Stimulated activated CD4-positive, alpha-beta T cell treated with anti-CD3 and anti-CD28 coated beads, Interleukin-4, amount 100 ng/mL, for 48 hours (primary cell): ENCODE results near the gene FAM53B.
"Not testable (repeated sequence)": the region's sequence is repeated elsewhere in the genome, so short reads cannot be mapped to it uniquely, and the experiment has no call there.

ENCODE experiments used
- DNase-seq, 2 donors: peaks; one replicate each; pipeline ENCODE4 v3.0.0-alpha.2; 2020; ENCODE audit warnings: low read depth in 2 of 2

The FAM53B gene

DNA sequence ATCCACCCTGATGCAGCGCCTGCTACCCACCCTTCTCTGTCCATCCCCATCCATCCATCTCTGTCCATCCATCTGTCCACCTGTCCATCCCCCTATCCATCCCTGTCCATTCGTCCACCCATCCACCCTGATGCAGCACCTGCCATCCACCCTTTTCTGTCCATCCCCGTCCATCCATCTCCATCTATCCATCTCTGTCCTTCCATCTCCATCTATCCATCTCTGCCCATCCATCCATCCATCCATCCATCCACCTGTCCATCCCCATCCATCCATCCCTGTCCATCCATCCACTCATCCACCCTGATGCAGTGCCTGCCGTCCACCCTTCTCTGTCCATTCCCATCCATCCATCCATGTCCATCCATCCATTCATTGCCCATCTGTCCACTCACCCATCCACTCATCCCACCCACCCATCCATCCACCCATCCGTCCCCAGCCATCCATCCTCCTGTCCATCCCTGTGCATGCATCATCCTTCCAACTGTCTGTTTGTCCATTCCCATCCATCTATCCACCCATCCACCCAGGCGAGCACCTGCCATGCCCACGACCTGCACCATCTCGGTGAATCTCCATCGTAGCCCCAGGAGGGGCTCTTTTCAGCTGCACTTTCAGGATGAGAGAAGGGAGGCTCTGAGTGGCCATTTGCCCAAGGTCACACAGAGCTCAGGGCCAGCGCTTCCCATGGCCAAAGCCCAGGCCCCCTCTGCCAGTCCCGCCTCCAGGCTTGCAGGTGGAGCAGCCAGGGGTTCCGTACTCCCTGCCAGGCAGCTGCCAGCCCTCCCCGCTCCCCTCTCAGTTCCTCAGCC lies 145.2 kb downstream of the FAM53B start:
- DNase-seq, result no peak

DNA sequence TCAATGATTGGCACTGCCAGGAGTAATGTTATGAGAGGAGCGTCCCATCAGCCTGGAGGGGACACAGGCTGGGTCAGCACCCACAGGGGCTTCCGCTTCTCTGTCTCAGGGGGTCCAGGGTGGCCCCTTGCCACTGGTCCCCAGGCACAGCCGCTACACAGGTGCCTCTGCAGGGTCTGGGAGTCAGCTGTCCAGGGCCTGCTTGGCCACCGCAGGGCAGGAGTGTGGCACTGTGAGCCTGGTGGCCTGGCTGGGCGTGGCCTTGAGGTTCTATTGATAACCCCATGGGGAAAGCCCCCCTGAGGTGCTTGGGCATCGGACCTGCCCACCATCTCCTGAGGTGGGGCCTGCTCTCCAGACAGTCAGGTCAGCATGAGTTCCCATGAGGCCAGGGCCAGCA lies 146.0 kb downstream of the FAM53B start:
- DNase-seq, result no peak

DNA sequence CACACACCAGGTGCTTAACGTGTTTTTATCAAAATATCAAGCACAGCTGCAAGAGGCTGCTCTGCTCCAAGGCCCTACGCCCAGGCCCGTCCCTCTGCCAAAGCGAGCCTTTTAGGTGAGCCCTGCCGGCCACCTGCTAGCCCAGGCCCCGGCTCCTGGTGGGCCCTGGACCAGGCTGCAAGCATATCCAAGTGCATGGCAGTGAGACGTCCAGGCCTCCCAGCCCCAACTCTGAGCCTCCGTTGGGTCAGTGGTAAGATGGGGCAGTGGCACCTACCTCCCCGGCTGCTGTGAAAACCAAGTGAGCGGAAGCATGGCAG lies 146.4 kb downstream of the FAM53B start:
- no peak for DNase-seq

DNA sequence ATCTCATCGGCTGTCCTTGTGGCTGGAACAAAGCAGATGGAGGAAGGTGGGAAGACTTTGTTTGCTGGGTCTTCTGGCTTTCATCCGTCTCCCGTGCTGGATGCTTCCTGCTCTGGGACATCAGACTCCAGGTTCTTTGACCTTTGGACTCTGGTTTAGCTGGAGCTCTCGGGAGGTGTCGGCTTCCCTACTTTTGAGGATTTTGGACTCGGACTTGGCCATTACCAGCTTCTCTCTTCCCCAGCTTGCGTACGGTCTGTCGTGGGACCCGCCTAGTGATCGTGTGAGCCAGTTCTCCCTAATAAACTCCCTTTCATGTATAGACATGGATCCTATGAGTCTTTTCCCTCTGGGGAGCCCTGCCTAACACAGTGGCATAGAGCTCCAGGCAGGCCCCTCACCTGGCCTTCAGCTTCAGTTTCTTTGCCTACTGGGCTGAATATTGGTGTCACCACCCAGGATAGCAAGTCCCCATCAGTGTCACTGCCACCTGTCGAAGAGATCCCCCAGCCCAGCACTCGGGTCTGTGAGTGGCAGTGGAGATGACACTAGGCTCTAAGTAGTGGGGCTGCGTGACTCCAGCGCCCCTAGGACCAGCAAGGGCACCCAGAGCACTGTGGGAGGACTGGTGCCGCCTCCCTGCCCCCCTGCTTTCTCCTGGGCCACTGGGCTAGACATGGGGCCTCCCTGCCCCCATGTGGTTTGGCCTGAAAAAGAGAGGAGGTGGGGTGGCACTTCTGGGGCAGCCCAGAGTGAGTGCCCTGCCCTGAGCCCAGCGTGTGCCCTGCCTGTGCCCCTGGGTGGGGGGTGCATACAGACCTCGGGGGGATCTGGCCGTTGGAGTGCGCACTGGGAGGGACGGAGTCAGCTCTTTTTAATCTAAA lies 147.0 kb downstream of the FAM53B start:
- DNase-seq, result no peak

DNA sequence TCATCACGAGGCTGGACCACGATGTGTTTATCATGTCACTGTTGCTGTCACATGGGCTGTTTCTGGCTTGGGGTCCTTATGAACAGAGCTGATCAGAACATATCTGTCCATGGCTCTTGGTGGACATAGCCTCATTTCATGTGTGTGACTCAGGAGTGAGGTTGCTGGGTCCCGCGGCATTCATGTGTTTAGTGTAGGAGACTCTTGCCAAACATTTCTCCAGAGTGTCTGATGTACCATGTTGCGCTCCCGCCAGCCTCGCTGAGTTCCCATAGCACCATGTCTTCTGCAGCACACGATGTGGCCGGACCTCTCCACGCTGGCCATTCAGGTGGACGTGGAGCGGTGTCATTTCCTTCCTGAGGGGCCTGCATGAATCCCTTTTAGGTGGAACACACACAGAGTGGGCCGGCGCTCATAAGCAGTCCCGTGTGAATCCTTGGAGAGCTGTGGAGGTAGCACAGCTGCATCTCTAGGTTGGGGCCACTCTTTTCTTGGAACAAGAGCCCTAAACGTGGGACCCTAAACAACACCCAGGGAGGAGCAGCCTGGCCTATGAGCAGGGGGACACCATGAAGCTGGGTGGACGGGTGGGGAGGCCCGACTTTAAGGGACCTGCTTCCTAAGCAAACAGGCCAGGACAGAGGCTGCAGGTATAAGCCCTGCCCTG lies 147.9 kb downstream of the FAM53B start:
- DNase-seq, result no peak

DNA sequence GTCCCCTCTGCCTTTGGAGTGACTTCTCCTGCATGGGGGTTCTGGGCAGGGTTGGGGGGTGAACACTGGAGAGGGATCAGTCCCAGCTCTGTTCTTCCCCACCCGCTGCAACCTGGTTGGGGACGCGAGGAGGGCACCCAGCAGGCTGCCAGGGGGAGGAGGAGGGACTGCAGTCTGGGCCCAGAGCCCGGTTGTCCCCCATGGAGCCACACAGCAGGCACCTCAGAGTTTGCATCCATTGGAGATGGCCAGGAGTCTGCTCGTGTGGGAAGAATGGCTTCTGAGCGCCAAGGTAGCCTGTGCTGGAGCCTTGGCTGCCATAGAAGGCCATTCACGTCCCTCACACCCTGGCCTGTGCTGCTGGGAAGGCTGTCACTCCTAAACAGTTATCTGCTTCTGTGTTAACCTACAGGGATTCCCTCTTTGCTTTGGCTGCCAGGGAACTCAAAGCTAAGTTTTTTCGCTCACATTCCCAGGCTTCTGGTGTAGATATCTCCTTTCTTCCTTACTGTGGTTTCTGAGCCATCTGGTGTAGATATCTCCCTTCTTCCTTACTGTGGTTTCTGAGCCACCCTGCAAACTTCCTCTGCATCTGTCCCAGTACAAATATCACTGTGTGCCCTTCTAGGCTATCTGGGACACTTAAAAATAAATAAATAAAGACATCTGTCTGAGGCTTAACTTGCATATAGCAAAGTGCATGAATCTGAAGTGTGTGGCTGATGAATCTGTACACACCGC lies 148.9 kb downstream of the FAM53B start:
- DNase-seq, result no peak

DNA sequence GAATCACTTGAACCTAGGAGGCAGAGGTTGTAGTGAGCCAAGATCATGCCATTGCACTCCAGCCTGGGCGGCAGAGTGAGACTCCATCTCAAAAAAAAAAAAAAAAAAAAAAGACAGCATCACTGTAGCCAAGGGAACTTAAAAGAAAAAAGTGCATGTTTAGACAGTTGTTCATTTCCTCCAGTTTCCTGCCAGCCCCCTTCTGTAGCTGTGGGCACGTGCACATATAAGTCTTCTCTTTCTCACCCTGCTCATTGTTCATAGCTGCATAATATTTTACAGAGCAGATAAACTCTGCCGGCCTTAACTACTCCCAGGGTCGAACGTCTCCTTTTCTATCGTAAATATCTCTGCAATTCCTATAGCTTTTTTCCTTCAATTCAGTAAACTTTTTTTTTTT lies 149.9 kb downstream of the FAM53B start:
- no peak for DNase-seq

DNA sequence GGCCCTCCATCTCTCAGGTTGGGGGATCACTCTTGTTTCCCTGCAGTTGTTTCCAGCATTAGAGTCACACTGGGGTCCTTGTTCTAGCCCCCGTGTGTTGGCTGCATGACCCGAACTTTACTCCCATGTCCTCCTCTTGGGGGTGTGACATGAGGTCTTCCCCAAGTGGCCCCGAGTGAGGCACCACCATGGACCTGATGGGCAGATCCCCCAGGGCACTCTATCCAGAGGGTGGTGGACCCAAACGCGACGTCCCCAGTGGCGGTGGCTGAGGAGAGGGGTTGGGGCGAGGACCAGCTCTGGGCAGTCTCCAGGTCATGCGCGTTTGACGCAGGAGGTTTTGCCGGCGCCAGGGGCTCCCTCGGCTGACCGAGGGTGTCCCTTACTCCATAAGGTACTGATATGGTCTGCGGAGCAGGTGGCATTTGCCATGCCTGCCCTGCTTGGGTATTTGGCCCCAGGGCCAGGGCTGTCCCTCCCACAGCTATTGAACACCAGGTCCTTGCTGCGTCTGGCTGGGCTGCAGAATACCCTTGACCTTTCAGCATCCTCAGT lies 150.7 kb downstream of the FAM53B start:
- DNase-seq, result no peak

DNA sequence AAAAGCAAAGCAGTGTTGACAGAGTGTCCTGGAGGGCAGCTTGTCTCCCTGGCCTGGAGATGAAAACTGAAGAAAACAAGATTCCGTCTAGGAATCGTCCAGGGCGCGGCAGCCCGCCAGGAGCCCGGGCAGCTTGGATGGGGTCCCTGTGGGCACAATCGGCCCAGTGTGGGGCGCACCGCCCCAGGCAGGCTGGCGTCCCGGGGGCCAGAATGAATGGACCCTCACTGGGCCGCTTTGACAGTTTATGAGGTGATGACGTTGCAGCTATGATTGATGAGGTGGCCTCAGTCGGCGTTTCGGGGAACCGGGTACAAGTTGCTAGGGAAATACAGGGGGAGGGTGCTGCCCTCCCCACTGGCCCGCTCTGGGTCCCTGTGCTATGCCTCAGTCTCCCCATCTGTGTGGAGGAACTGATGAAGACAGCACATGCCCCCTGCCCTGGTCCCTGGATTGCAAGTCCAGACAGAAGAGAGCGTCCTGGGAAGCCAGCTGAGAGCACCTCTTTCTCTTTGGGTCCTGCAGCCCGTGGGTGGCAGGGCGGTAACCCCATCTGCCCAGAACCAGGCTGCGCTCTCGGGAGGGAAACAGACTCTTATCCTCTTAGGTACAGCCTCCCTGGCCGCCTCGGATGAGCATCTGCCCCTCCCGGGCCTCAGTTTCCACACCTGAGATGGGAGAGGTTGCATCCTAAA lies 151.3 kb downstream of the FAM53B start:
- no peak for DNase-seq

DNA sequence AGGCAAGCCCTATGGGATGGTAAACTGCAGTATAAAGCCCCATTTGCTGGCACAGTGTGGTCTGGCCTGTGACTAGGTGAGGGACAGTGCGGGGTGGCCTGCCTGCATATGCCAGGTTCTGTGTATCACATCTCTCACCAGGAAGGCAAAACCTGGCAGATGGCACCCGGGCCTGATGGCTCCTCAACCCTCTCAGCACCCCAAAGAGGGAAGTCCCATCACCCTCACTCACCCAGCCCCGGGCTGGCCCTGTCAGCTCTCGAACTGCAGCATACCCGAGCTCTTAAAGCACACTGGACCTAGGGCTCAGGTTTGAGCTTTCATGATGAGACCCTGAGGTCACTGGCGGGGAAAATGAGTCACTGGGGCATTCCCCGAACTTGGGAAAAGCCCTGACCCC lies 152.1 kb downstream of the FAM53B start:
- no peak for DNase-seq

DNA sequence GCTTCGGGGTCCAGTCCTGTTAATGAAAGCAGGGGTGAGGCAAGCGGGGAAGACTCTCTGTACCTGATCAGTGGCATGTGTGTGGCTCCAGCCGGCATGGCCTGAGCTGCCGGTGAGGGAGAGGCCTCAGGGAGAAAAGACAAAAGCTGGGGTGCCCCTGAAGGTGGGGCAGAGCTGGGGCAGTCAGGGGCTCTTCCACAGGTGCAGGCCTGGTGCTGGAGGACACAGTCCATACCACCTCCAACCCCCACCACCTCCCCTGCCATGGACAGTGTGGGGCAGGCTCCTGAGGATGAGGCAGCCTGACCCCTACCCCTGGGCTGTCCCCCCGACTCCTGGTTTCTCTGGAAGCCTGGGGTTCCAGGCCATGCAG lies 153.1 kb downstream of the FAM53B start:
- DNase-seq, result no peak

DNA sequence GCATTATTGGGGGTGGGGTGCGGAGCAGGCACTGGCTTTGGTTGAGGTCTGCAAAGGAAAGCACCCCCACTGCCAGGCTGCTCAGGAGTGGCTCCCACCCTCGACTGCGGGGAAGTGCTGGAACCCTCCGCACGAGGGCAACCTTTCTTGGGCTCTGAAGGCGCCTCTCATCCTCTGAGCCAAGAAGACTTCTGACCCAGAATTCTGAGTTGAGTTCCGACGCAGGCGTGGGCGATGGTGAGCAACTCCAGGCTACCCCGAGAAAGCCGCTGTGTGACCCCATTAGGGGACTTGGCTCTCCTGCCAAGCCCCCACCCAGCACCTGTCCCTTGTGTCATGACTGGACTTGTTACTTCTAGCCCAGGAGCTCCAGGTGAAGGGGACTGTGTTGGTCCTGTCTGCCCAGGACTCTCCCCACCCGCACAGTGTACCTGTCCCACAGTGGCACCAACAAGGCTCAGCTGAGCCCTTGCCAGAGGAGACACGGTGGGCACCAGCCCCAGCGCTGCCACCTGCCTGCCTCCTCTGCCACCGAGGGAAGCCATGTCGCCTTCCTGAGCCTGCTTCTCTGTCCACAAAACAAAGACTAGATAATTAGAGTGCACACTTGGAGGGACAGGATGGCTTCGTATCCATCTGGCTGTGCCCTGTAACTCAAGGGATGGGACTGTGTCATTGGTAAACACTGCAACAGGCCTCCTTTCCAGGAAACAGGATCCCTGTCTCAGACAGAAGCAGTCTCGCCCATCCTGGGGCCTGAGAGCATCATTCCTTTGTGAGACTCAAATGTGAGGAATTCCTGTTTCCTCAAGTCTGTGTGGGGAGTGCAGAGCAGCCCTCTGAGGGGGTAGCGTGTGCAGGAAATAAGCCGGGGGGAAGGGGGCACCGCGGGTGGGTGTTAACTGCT lies 153.7 kb downstream of the FAM53B start:
- DNase-seq, result no peak

DNA sequence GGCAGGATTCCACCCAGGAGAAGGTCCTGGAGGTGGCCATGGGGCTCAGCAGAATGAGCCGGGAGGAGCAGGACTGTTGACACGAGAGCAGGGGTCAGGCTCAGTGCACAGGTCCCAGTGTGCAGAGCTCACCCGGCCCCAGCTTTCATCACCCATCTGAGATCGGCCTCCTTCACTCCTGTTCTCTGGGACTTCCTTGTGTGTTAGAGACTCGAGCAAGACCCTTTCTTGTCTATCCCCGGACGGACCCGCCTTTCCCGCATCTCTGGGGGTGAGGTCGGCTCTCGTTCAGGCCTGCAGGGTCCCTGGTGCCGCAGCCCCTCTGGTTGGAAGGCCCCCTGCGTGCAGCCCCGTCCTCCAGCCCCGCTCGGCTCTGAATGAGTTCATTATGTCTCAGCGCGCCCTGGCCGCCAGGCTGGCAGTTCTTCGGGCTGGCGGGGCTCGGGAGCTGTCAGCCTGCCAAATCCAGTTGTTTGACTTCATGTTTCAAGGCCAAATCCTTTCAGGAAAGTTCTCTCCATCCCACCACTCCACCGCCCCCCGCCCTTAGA lies 154.6 kb downstream of the FAM53B start:
- DNase-seq, result no peak

DNA sequence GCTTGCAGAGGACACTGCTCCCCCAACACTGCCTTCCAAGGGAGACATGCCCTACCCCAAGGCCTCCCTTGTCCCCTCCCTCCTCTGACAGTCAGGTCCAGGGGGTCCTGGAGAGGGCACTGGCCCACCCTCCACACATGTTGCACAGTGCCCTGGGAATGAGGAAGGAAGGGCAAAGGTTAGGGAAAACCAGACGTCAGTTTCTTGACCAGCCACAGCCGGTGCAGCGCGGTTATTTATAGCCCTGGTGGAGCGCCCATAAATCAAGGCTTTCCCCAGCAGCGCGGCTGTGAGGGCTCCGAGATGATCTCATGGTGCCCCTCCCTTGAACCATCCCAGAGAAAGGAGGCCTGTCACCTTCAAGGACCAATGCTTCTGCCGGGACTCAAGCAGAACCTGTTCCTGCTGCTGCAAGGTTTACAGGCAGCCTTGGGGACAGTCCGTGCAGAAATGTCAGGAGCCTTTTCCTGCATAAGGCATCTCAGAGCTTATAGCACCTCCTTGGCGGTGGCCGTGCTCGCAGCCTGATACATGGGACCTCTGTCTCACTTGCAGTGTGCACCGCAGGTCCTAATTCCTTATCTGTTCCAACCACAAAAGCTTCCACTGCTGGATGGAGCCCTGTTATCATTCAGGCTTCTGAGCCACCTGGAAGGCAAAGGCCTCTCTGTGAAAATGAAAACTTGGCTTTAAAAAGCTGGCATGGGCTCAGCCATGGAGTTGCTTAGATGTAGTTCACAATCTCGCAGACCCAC lies 155.3 kb downstream of the FAM53B start:
- DNase-seq, result no peak

DNA sequence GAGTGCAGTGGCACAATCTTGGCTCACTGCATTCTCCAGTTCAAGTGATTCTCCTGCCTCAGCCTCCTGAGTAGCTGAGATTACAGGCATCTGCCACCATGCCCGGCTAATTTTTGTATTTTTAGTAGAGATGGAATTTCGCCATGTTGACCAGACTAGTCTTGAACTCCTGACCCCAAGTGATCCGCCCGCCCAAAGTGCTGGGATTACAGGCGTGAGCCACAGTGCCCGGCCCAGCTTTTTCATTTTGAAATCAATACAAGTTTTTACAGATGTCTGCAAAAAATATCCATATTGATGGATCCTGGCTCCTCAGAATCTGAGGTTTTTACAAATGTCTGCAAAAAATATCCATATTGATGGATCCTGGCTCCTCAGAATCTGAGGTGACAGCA lies 155.8 kb downstream of the FAM53B start:
- not testable (repeated sequence) for DNase-seq

DNA sequence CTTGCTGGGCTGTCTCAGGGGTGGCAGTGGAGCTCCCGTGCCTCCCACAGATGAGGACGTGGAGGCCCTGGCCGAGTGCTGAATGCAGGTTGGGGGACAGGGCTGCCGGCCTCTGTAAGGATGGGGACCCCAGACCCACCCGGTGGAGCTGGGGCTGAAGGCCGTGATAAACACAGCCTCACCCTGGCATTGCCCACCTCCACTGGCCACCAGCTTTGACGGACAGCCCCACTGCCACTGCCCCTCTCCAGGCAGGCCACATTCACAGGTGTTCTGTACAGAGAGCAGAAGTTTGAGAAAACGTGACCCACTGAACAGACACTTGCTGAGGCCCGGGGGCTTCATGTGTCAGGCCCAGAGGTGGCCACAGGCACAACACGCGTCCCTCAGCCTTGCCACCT lies 156.4 kb downstream of the FAM53B start:
- no peak for DNase-seq

DNA sequence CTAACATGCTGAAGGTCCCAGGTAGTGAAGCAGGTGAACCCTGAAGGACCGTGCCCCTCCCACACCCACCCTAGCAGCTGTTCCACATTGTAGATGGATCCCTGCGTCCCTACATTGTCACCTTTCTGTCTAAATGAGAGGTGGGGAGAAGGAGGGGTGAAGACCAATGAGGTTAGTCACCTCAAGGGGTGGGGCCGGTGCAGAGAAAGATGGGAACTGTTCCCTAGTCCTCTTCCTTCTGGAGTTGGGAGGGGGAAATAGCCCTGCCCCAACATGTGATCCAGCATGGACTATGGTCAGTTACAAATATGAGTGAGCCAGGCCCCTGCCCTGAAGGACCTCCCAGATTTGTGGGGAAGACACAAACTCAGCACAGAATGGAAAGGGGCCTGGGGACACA lies 158.0 kb downstream of the FAM53B start:
- DNase-seq, result no peak

DNA sequence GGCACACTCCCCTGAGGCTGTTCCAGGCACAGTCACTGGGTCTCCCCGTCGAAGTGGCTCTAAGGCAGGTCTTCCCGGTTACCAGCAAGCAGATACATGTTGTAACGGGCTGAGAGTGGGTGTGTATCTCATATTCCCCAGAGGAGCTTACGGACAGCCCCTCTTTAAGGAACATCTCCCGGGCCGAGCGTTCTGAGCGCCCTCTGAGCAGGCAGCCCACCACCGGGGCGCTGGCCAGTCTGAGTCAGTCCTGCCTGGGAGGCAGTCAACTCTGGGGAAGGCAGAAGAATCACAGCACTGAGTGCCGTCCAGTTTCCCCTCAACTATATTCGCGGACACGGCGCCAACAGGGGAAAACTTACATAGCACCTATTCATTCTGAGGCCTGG lies 165.2 kb downstream of the FAM53B start:
- DNase-seq, result no peak
